Measurements from ENCODE around the gene SLC6A7. TPM values are rescaled to one million over a fixed set of nuclear protein-coding genes. Genes with fewer than 3 reads are reported as not detected.
A peak's percentile ranks its signal among the peaks of the same experiment; 100 is the strongest.

The SLC6A7 gene
- total RNA-seq, 1 donor from 2014 or later: not detected

DNA sequence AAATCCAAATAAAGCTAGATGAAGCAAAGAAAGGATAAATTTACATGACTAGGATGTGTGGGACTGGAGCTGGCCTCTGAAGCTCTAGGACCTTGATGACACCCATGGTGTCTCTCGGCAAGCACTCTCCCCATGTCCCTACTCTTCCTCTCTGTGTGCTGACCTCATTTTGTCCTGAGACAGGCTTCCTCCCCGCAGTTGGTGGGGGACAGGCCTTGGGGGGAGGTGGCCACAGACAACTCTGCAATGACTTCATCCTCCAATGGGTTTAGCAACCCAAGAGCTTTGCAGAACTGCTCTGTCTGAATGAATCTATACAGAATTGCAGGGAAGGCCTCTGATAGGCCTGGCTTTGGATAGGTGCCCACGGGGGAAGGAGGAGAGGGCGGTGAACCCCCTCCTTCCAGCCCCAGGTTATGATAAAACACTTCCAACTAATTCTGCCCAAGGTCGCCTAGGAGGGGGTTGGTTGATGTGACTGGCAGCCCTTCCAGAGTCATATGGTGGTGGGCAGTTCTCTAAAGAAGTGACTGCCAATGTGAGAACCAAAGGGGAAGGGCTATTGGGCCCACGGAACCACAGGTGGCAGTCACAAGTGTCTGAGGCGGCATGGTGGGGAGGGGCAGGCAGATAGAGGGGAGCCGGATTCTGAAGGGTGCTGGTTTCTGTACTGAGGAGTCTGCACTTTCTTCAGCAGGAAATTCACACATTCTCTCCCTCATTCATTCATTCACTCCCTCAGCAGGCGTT, 6.0 kb downstream of the SLC6A7 start:
- no peak for DNase-seq

DNA sequence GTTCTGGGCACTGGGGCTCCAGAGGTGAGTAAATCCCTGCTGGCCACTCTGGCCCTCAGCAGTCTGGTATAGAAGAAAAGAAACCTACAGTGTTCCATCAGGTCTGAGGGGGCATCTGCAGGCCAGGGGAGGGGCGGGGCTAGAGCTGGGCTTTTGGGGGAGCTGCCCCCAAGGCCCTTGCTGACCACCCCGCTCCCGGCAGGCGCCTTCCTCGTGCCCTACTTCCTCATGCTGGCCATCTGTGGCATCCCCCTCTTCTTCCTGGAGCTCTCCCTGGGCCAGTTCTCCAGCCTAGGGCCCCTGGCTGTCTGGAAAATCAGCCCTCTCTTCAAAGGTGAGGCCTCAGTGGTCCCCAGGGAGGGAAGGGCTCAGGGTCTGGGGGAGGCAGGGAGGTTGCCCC, 6.7 kb downstream of the SLC6A7 start:
- DNase-seq: no peak

DNA sequence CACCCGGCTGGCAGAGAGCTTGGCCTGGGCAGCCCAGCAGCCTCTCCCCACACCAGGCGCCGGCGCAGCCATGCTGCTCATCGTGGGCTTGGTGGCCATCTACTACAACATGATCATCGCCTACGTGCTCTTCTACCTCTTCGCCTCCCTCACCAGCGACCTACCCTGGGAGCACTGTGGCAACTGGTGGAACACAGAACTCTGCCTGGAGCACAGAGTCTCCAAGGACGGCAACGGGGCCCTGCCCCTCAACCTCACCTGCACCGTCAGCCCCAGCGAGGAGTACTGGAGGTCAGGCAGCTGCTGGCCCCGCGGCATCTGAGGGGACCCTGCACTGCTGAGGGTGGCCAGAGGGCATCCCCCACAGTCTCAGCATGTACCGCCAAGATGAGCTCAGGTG, 7.1 kb downstream of the SLC6A7 start:
- no peak for DNase-seq

DNA sequence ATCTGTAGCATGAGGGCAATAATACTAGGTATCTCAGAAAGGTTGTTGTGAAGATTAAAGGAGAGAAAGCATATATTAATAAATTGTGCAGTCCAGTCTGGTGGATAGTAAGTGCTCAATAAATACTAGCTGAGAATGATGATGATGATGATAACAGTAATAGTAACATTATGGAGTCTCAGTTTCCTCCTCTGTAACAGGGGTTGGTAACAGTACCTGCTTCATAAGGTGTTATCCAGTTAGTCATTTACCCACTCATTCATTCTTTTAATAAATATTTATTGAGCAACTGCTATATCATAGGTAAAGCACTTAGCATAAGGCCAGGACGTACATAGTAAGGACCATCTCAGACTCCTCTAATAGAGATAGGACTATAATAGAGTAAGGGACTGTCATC, 7.6 kb downstream of the SLC6A7 start:
- DNase-seq: no peak

DNA sequence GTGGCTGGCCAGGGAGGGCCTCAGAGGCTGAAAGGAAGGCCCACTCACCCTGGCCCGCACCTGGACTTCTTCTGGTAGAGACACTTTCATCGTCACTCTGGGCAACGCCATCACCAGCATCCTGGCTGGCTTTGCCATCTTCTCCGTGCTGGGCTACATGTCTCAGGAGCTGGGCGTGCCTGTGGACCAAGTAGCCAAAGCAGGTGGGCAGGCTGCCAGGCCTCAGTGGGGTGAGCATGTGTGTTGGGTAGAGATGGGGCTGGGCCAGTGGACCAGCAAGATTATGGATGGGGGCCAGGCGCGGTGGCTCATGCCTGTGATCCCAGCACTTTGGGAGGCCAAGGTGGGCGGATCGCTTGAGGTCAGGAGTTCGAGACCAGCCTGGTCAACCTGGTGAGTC, 12.6 kb downstream of the SLC6A7 start:
- no peak for DNase-seq

DNA sequence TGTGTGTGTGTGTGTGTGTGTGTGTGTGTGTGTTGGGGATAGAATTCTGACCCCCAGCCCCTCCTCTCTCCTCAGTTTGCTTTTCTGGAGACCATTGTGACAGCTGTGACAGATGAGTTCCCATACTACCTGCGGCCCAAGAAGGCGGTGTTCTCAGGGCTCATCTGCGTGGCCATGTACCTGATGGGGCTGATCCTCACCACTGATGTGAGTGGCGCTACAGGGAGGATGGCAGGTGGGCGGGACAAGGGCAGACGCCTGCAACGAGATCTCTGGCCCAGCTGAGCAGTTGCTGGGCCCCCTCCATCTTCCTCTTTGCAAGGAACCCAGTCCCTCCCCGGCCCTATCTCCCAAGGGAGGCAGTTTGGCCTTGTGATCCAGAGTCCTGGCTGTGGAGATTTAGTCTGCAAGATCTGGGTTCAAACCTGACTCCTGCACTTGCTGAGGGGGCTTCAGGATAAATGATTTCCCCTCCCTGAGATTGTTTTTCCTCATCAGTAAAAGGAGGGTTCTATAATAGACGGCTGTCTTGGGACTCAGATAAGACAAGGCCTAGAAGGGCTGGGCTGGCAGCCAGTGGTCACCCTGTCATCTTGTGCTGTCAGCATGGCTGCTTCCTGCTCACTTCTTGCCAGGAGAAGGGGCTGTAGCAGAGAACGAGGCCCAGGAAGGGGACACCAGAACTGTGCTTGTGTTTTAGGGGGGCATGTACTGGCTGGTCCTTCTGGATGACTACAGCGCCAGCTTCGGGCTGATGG, 14.1 kb downstream of the SLC6A7 start:
- no peak for DNase-seq

DNA sequence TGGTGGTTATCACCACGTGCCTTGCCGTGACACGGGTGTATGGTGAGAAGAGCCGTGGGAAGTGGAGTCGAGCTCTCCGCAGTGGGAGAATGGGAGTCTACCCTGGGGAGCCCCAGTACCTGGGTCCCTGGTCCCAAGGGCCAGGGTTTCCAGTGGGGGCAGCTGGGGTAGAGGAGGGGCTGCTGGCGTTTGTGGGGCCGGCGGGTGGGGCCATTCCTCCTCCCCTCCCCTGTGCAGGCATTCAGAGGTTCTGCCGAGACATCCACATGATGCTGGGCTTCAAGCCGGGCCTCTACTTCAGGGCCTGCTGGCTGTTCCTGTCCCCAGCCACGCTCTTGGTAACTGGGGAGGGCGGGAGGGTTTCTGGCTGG, 14.7 kb downstream of the SLC6A7 start:
- DNase-seq: no peak

DNA sequence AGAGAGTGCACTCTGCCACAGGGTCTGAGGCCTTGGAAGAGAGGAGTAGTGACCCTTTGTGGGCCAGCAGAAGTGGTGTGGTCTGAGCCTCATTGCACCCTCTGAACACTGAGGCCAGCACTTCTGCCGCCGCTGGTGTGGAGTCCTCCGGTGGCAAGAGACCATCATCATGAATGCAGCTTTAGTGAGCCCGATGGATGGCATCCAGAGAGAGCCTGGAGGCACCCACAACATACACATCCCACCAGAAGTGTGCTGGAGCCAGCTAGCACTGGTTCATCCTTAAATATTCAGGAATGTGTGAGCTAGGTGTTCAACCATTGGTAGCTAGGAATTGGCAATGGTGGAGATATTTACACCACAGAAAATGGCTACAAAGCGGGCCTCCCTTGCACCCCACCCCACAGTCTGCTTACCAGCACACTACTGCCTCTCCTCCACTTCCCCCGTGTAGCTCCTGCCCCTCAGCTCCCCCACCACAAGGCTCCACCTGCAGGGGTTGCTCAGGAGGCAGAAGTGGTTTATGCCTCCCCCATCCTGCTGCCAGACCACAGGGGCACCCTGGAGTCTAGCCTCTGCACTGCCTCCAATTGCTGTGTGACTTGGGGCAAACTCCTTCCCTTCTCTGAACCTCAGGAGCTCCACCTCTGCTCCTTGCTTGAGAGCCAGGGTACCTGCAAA, 16.4 kb downstream of the SLC6A7 start:
- no peak for DNase-seq

DNA sequence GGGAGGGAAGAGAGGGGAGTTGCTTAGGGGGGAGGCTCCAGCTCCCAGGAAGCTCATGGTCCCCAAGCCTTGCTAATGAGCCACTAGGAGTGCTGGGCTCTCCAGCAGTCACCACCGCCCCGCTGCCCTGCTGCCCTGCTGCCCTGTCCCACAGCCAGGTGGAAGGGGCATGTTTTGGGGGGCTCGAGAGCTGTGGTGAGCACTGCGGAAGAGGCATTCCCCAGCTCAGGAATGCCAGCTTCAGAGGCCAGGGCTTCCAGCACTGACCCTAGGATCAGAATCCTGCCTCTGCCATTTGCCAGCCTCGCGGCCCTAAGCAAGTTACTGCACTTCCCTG, 16.9 kb downstream of the SLC6A7 start:
- DNase-seq: no peak

DNA sequence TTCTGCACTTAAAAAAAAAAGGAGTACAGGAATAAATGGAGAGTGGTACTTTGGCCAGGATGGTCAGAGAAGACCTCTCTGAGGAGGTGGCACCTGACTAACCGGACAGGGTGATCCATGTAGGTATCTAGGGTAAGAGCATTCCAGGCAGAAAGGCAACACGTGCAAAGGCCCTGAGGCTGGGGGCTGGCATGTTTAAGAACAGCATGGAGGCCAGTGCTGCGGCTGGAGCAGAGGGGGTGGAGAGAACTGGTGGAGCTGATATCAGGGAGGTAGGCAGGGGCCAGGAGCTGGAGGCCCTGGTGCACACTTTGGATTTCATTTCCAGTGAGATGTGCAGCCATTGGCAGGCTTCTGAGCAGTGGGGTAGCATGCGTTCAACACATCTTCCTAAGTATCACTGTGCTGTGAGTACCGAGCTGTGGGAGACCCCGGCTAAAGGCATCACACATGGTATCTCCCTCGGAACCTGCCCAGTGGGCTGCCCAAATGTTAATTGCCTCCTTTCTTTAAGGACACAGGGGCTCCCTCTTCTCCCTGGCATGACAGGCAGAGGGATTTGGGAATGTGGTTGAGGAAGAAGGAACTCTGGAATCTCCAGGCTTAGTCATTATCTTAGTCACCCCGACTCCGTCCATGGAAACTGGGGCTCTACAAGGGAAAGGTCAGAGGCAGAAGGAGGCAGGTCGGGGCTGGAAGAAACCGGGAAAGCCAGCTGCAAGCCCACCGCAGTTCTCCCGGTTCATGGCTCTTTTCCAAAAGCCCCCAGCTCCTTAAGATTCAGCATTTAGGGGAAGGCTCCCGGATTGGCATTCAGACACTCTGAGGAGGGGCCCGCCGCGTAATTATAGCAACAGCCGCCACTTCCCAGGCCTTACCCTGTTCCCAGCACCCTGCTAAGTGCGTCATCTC, 18.6 kb downstream of the SLC6A7 start:
- peak; percentile 10 for DNase-seq

DNA sequence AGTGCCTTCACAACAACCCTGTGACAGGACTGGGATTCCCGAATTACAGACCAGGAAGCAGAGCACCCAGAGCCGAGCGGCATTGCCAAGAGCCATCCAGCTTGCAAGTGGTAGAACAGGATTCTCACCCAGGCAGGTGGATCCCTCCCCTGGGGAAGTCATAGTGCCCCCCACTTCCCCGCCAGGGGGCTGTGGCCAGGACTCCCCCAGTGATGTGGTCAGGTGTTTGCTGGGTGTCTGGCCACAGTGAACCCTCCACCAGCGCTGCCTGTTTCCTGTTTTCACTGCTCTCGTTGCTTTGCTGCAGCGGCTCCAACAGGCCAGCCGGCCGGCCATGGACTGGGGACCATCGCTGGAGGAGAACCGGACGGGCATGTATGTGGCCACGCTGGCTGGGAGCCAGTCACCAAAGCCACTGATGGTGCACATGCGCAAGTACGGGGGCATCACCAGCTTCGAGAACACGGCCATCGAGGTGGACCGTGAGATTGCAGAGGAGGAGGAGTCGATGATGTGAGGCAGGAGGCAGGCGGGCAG, 19.3 kb downstream of the SLC6A7 start:
- DNase-seq: peak; percentile 34

DNA sequence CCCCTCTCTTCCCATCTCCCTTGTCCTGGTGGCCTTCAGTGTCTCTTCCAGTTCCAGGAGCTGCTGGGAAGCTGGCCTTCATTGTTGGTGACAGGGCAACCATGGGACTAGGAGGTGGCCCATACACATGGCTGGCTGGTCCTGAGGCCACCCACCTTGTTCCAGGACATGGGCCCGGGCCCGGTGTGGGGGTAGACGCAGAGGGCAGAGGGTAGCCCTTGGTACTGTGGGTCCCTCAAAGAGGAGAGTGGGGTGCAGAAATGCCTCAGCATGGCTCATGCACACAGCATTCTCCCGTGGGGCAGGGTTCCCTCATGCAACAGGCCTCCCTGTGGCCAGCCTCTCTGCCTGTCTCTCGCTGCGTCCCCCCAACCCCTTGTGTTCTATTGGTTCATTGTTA, 20.8 kb downstream of the SLC6A7 start:
- DNase-seq: no peak

DNA sequence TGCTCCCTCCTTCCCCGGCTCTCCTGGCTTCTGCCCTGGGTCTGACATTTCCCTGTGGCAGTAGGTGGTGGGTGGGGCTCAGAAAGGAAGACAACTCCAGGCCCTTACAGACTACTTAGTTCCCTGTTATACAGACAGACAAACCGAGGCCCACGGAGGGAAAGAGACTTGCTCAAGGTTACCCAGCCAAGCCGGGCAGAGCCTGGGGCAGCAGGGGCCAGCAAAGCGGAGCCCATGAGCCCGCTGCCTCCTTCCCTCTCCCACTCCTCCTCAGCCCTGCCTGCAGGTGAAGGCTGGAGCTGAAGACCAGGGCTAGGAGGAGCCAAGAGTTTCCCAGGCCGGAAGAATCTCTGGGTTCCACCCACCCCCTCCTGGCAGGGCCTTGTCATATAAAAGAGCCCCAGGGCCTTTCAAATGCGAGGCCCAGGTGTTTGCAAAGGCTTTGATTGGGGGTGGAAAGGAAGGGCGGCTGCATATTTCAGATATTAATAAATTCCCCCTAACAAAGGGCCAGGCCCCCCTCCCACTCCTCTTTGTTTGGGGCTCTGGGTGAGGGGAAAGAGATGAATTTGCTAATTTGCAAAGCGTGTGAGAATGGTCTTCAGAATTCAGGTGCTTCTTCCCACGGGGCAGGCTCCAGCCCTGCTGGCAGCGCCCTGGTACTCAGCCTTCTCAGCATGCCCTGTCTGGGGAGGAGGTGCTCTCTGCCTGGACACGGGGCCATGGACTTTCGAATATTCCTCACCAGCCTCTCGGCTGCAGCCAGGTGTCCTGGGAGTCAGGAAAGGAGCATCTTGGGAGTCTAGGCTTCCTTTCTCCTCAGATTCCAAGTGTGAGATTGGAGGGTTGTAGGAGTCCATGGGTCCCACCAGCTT, 21.5 kb downstream of the SLC6A7 start:
- DNase-seq: no peak

DNA sequence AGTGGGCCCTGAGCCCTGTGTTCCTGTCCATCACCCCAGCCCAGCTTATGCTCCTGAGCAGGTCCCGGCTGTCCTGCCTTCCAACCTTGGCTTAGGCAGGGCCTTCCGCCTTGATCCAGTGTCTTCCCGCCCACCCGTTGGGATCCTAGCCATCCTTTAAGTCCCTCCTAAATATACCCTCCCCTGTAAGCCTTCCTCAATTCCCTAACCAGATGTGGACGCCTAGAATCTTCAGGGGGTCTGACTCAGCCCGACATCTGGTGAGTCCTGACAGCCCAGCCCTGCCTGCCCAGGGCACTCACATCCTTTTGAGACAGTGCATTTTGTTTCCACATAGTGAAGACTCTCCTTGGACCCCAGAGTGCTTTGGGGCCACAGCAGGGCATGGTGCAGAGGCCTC, 23.7 kb downstream of the SLC6A7 start:
- DNase-seq: no peak

DNA sequence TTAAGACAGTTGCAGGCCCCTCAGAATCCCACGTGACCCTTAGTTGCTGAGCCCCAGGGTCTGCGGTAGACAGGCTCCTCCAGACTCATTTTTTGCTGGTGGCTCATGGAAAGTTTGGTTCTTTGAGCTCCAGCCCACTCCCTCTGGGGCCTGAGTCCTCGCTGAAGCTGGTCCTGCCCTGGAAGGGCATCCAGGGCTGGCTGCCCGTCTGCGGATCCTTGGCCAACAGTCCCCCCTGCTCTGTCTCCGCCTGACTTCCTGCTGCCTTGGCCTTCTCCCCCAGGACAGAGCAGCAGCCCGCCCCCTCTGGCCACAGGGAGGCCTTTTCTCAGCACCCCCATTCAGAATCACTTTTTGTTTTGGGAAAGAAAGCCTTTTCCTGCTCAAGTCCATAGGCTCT, 24.4 kb downstream of the SLC6A7 start:
- DNase-seq: no peak

DNA sequence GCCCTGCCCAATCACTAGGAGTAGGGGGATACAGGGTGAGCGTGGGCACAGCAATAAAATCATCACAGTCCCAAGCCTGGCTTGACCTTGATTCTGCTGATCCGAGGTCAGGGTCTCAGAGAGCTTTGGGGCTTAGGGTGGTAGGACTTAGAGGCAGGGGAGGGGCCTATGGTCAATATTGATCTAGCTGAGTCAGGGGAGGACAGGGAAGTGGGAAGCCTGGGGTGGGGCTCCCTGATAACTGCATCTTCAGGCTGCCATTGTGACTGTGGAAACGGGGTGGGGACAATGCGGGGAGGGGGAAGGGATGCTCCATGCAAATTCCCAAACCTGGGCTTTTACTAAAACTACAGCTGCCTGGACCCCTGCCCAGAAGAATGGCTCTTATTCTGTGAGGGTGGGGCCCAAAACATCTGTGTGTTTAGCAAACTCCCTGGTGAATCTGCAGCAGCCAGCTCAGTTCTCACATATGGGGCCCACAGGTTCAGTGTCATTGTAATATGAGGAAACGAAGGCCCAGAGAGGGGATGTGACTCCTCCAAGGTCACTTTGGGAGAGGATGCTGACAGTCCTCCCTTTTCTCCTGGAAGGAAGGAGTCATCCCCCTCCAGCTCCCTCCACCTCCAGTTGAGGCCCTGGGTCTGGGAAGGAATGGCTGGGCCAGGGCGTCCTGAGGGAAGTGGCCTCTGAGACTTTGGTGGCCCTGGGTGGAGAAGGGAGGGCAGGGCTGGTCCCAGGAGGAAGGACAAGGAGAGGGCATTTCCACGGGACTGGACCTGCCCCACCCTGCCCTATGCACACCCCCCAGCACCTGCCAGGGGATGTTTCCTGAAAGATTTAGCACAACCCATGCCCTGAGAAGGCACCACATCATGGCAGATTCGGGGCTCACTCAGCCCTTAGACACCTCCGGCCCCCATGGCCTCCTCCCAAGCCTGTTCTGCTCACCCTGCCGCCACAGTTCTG, 26.4 kb downstream of the SLC6A7 start:
- no peak for DNase-seq

DNA sequence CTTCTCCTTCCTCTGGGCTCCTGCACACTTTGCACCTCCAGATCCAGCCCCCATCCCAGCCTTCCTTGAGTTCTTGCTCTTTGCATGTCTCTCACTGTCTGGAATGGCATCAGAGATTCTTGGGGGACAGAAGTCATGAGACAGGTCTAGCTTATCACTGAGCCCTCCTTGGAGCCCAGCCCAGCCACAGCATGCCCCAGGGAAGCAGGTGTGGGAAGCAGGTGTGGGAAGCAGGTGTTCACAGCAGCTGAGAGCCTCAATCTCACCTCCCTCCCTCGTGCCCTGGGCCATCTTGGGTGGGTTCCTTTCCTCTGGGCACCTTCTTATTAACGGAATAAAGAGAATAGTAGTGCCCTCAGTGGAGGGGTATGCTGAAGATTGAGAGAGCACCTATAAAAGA, 27.2 kb downstream of the SLC6A7 start:
- no peak for DNase-seq

DNA sequence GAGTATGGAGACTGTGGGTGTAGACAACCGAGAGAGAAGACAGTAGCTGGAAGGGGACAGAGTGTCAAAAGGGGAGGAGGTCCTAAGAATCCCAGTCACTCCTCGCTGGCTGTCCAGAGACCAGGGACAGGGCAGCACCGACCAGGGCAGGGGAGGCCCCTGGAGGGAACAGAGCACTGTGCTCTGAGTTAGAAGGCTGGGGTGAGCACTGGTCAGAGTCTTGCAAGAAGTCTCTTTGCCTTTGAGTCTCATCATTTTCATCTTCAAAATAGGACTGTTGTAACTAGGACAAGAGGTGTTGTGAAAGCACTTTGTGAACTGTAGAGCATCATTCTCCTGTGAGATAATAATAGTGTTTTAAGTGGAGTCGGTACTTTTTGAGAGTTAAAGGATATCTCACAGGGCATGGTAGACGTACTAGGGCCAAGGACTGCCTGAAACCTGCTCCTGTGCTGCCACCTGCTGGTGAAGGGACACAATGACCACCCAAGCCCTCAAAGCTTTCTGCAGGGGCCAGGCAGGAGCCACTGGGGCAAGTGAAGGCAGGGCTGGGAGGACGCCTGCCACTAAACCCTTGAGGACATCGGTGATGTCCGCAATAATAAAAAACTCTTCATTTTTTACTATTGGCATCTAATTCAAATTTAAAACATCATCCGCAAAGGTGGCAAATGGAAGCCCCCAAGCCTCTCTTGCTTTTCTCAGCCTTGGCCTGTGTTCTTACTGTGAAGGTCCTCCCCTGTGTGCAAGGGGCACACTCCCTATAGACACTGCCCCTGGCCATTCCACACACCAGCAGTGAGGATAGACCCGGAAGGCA, 28.2 kb downstream of the SLC6A7 start:
- DNase-seq: peak; percentile 90

DNA sequence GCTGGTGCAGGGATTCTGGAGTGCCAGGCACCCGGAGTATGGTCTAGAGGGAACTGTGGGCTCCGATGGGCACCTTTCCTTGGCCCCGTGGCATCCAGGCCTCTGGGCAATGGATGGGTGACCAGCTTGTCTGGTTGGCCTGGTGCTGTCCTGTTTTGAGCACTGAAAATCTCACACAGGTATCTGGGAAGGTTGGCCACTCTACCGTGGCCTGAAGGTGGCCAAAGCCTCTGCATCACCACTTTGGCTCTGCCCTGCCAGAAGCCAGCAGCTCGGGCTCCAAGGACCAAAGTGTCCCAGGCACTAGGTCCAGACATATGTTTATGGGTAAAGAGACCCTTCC, 28.8 kb downstream of the SLC6A7 start:
- DNase-seq: no peak

DNA sequence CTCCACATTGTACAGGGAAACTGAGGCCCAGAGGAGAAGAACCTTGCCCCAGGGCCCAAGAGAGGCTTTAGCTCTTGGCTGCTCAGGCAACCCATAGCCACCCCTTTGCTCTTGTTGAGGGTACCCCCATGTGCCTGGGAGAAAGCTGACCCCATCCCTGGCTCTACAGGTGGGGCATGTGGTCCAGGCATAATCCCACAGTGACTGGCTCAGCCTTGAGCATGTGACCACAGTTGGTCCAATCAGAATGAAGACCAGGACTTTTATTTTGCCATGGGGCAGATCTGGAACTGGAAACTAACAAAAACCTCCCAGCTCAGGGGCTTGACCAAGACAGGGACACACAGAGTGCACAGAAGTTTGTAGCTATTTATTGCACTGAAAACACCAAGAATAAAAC, 29.3 kb downstream of the SLC6A7 start:
- peak; percentile 9 for DNase-seq

Measured in dermis blood vessel endothelial cell (primary cell).